ENCODE data around the gene HMOX1. TPM values are rescaled to one million over a fixed set of nuclear protein-coding genes. Genes with fewer than 3 reads are reported as not detected.

HMOX1 gene
- total RNA-seq, 4 donors from 2014 or later: 13.6 to 95.7 (median 61.8) TPM

DNA sequence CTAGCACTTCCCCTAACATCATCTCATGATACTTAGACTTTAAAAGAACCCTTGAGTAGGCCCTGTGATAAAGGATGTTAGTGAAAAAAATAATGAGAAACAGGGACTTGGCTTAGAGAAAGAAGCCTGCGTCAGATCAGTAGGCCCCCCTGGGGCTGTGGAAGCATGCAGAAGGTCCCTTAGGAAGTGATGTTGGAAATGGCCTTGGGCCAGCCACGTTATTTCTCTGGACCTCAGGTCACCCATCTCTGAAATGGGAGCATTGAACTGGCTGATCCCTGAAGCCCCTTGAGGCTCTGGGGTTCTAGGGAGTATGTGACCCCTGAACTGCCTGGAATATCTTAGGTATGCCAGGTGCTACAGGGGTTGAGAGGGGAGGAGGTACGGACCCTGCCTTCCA is 59.2 kb downstream of the HMOX1 start:
- Histone ChIP-seq H3K4me3 (no peak overlapping the region), H3K27me3 (no peaks in the 10 kb centered on the region), H3K36me3 (no peaks in the 10 kb centered on the region), H3K4me1 (no peaks in the 10 kb centered on the region), H3K9me3 (no peaks in the 10 kb centered on the region), H3K27ac (no peak overlapping the region)
- 76% methylated on average over 3 of the region's 3 CpGs for WGBS
- DNase-seq (ENCODE audit: low spot score in 2 of 2): no peak
- no peak for TF ChIP-seq CTCF (IDR thresholded peaks at IDR 0.05)

DNA sequence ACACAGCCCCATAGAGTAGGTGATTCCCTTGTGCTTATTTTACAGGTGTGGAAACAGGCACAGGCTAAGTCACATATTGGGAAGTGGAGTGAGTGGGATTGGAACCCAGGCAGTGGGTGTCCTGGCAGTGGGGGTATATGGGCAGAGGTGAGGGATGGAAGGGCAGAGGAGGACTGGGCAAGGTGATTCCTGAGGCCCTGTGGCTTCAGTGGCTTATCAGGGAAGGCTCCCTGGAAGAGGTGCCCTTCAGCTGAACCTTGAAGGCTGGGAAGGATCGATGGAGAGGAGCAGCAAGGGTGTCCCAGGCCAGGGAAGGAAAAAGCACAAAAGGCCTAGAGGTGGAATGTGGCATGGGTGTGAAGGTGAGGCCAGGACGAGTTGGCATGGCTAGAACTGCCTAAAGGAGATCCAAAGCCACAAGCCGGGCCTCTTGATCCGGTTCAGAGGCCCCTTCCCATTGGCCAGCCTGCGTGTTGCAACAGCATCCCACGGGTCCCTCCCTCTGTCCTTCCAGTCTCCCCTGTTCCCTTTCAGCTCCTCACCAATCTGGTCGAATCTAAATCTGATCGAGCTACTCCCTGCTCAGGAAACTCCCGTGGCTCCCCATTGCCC is 60.7 kb downstream of the HMOX1 start:
- WGBS: 78% methylated on average over 9 of the region's 9 CpGs
- H3K4me3 ChIP-seq: no peak overlapping the region
- H3K27ac ChIP-seq: no peak overlapping the region
- H3K36me3 ChIP-seq: no peaks in the 10 kb centered on the region
- H3K27me3 ChIP-seq: no peaks in the 10 kb centered on the region
- no peaks in the 10 kb centered on the region for H3K4me1 ChIP-seq
- H3K9me3 ChIP-seq: no peaks in the 10 kb centered on the region
- no peak for DNase-seq (ENCODE audit: low spot score in 2 of 2)
- TF ChIP-seq POLR2AphosphoS5 (IDR thresholded peaks at IDR 0.05): no peak
- no peak for TF ChIP-seq EP300 (IDR thresholded peaks at IDR 0.05)

DNA sequence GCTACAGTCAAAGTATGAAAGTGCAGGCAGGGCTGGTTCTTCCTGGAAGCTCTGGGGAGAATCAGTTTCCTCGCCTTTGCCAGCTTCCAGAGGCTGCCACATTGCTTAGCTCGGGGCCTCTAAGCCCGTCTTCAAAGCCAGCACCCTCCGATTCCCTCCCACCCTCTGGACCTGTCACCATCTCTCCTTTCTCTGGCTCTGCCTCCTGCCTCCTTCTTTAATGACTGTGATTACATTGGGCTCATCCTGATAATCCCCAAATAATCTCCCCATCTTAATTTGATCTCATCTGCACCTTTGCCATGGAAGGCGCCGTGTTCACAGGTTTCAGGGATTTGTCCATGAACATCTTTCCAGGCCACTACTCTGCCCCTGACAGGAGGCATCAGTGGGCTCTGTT is 61.6 kb downstream of the HMOX1 start:
- no peaks in the 10 kb centered on the region for H3K27me3 ChIP-seq
- H3K27ac ChIP-seq: no peak overlapping the region
- no peaks in the 10 kb centered on the region for H3K9me3 ChIP-seq
- whole genome bisulfite sequencing: 75% methylated on average over 6 of the region's 6 CpGs
- TF ChIP-seq POLR2A (IDR thresholded peaks at IDR 0.05): no peak
- no peak for TF ChIP-seq EP300 (IDR thresholded peaks at IDR 0.05)
- TF ChIP-seq POLR2AphosphoS5 (IDR thresholded peaks at IDR 0.05): no peak
- TF ChIP-seq CTCF (IDR thresholded peaks at IDR 0.05): no peak
- no peaks in the 10 kb centered on the region for H3K4me1 ChIP-seq
- H3K36me3 ChIP-seq: no peaks in the 10 kb centered on the region
- no peak overlapping the region for H3K4me3 ChIP-seq
- DNase-seq (ENCODE audit: low spot score in 2 of 2): no peak

- WGBS: 69% methylated on average over 6 of the region's 6 CpGs
- no peak overlapping the region for H3K4me3 ChIP-seq
- no peaks in the 10 kb centered on the region for H3K36me3 ChIP-seq
- H3K27ac ChIP-seq: no peak overlapping the region
- no peak for DNase-seq (ENCODE audit: low spot score in 2 of 2)
- no peaks in the 10 kb centered on the region for H3K4me1 ChIP-seq
- no peaks in the 10 kb centered on the region for H3K27me3 ChIP-seq
- TF ChIP-seq POLR2AphosphoS5 (IDR thresholded peaks at IDR 0.05): no peak
- TF ChIP-seq POLR2A (IDR thresholded peaks at IDR 0.05): no peak
- no peak for TF ChIP-seq CTCF (IDR thresholded peaks at IDR 0.05)
- no peak for TF ChIP-seq EP300 (IDR thresholded peaks at IDR 0.05)
- H3K9me3 ChIP-seq: no peaks in the 10 kb centered on the region
Observed at GRCh38 chr22:35443338-35443737, 62.4 kb downstream of the HMOX1 start.

Other genes with a start within 250 kb of the HMOX1 start
- 10 to 100 TPM; 15.0 to 39.3 (median 20.3) TPM for gene HMGXB4, start 123.6 kb upstream of the HMOX1 start, total RNA-seq
- 100 to 1,000 TPM; 105 to 279 (median 130) TPM for gene TOM1, start 81.2 kb upstream of the HMOX1 start, total RNA-seq
- 10 to 100 TPM; 19.7 to 41.3 (median 32.6) TPM for gene MCM5, start 19.0 kb downstream of the HMOX1 start, total RNA-seq
- gene RASD2, start 159.7 kb downstream of the HMOX1 start, total RNA-seq: 1 to 10 TPM in 2 of 4 donors, under 1 TPM in 2; 0.89 to 1.7 (median 1.2) TPM
- gene MB, start 236.2 kb downstream of the HMOX1 start, total RNA-seq: 10 to 100 TPM in 1 of 4 donors, 1 to 10 TPM in 3; 4.3 to 17.8 (median 9.1) TPM

Measured in suprapubic skin (tissue), 4 donors.